PC-3 (cell line): ENCODE data around the gene MGST3. TPM values are rescaled to one million over a fixed set of nuclear protein-coding genes. Genes with fewer than 3 reads are reported as not detected.
"Not testable (repeated sequence)": the region's sequence is repeated elsewhere in the genome, so short reads cannot be mapped to it uniquely, and the experiment has no call there.

Source experiments
- ATAC-seq: fragments of 200-7000 bp; cut with Tn5 transposase; 2 replicates; pipeline ENCODE4 v1.9.1; 2020; ENCODE audit warnings: mild to moderate bottlenecking, moderate library complexity
- BruUV-seq: library from RNA; stranded (reverse); fragments of 400-500 nt; replicated peaks from 2 replicates; lab custom pipeline; 2021; lab: Mats Ljungman, UMichigan
- CTCF ChIA-PET: fragments of 300-600 bp; sonication (Branson Sonifier 250); formaldehyde crosslinking; loops from one replicate; lab custom pipeline; 2022; ENCODE audit warnings: antibody characterized with exemption; lab: Charles Lee
- POLR2A ChIA-PET: fragments of 300-600 bp; sonication (Branson Sonifier 250); formaldehyde crosslinking; loops from one replicate; lab custom pipeline; 2022; ENCODE audit warnings: antibody characterized with exemption; ENCODE audit not compliant: unreplicated experiment; lab: Charles Lee
- DNase-seq: peaks from one replicate; pipeline ENCODE4 v3.0.0-alpha.2; 2015
- H2AFZ ChIP-seq: fragments of 300-600 bp; sonication (generic); 2 replicates; pipeline ENCODE4 v1.6.0; 2016; ENCODE audit warnings: antibody characterized with exemption, low read length
- H3F3A ChIP-seq: fragments of 300-600 bp; sonication (generic); one replicate; pipeline ENCODE4 v1.6.0; 2017; ENCODE audit warnings: antibody characterized with exemption, low read length, control low read depth, mild to moderate bottlenecking; ENCODE audit not compliant: unreplicated experiment
- H3K27ac ChIP-seq: fragments of 300-600 bp; sonication (generic); 2 replicates; pipeline ENCODE4 v1.5.1; 2016; ENCODE audit warnings: mild to moderate bottlenecking, low read length
- H3K27me3 ChIP-seq: fragments of 300-600 bp; sonication (generic); 2 replicates; pipeline ENCODE4 v1.6.1; 2016; ENCODE audit warnings: low read length, mixed read lengths
- H3K36me3 ChIP-seq: fragments of 300-600 bp; sonication (generic); 2 replicates; pipeline ENCODE4 v1.6.1; 2016; ENCODE audit warnings: low read depth, mixed run types, low read length, mixed read lengths
- H3K4me1 ChIP-seq: fragments of 300-600 bp; sonication (generic); 2 replicates; pipeline ENCODE4 v1.5.1; 2016; ENCODE audit warnings: low read length; ENCODE audit not compliant: insufficient read depth
- H3K4me2 ChIP-seq: fragments of 300-600 bp; sonication (generic); 2 replicates; pipeline ENCODE4 v1.6.0; 2016; ENCODE audit warnings: low read length
- H3K4me3 ChIP-seq: fragments of 300-600 bp; sonication (generic); 2 replicates; pipeline ENCODE4 v1.5.1; 2016; ENCODE audit warnings: mild to moderate bottlenecking, low read length, mixed read lengths
- H3K79me2 ChIP-seq: fragments of 300-600 bp; sonication (generic); 2 replicates; pipeline ENCODE4 v1.6.1; 2017; ENCODE audit warnings: low read length, mixed read lengths
- H3K9ac ChIP-seq: fragments of 300-600 bp; sonication (generic); 2 replicates; pipeline ENCODE4 v1.6.0; 2016; ENCODE audit warnings: mild to moderate bottlenecking, low read length
- H3K9me2 ChIP-seq: fragments of 300-600 bp; sonication (generic); replicated peaks from 2 replicates; pipeline ENCODE4 v1.6.1; 2016; ENCODE audit warnings: mixed run types, low read length, mixed read lengths
- H3K9me3 ChIP-seq: fragments of 300-600 bp; sonication (generic); 2 replicates; pipeline ENCODE4 v1.6.1; 2016; ENCODE audit warnings: low read length, mixed read lengths
- H4K20me1 ChIP-seq: fragments of 300-600 bp; sonication (generic); 2 replicates; pipeline ENCODE4 v1.6.1; 2016; ENCODE audit warnings: low read length, mixed read lengths
- EZH2 ChIP-seq: fragments of 300-600 bp; sonication (generic); IDR thresholded peaks from one replicate; pipeline ENCODE4 v1.6.1; 2017; ENCODE audit warnings: antibody characterized with exemption, mild to moderate bottlenecking, low read length; ENCODE audit not compliant: unreplicated experiment
- EZH2phosphoT487 ChIP-seq: fragments of 300-600 bp; sonication (generic); IDR thresholded peaks from 2 replicates; pipeline ENCODE4 v1.6.1; 2018; ENCODE audit warnings: mild to moderate bottlenecking, antibody characterized with exemption, low read length, borderline replicate concordance
- intact Hi-C: fragments of 100-400 bp; cut with micrococcal nuclease; formaldehyde crosslinking; loops from 2 replicates; pipeline ENCODE4 v1.9.0; 2023
- total RNA-seq: library from RNA; depleted of rRNA; stranded (reverse); fragments of >200 nt; gene quantifications from 2 replicates; pipeline ENCODE4 v1.2.3, GENCODE V29; 2014
- TF ChIP-seq, protein P1 (sequence below): fragments of 300-600 bp; sonication (generic); conservative IDR thresholded peaks from 2 replicates; pipeline ENCODE4 v1.5.1; 2017; ENCODE audit warnings: antibody characterized with exemption, low read depth, mild to moderate bottlenecking, low read length

Gene MGST3
- total RNA-seq, 1 experiment from 2014 or later, result 168 TPM

DNA sequence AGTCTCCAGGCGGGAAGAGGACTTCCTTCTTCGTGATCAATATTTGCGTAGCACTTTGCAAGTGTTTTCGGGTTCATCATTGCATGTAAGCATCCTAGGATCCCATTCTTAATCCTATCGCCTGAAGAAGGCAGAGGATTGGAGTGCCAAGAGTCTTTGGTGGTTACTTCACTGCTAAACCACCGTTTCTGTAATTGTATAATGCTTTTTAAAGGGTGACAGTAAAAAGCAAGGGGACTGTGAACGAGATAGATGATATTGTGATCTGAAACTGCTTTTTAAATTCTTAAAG is 67.7 kb downstream of the MGST3 start:
- H3K4me1 ChIP-seq, result peaks cover 18% of the 10 kb centered on the region
- peak overlapping the region; percentile 97 for H3K4me3 ChIP-seq
- intact Hi-C loops, result loop anchor here (1.0 to 10.0 kb wide), 5 partner anchors 67 to 324 kb away; partner anchors contain the start of gene MGST3
- peak overlapping the region; percentile 90 for H3K4me2 ChIP-seq
- no peaks in the 10 kb centered on the region for H3K9me3 ChIP-seq
- H3K9ac ChIP-seq, result peak overlapping the region; percentile 88
- ChIA-PET POLR2A (interaction anchor here (1.2 kb wide), 1 partner anchor 101 kb away, joined by 4 read pairs; no protein-coding TSS in a partner anchor), CTCF (interaction anchor here (0.7 kb wide), 1 partner anchor 792 kb away, joined by 5 read pairs; no protein-coding TSS in a partner anchor)
- peak overlapping the region; percentile 94 for H2AFZ ChIP-seq
- DNase-seq (no peak), ATAC-seq (no peak)
- peaks cover 6% of the 10 kb centered on the region for H3K36me3 ChIP-seq
- peaks cover 3% of the 10 kb centered on the region for H3F3A ChIP-seq
- no peaks in the 10 kb centered on the region for H3K9me2 ChIP-seq
- TF ChIP-seq EZH2 (no peak), EZH2phosphoT487 (no peak)
- TF ChIP-seq, protein P1, sequence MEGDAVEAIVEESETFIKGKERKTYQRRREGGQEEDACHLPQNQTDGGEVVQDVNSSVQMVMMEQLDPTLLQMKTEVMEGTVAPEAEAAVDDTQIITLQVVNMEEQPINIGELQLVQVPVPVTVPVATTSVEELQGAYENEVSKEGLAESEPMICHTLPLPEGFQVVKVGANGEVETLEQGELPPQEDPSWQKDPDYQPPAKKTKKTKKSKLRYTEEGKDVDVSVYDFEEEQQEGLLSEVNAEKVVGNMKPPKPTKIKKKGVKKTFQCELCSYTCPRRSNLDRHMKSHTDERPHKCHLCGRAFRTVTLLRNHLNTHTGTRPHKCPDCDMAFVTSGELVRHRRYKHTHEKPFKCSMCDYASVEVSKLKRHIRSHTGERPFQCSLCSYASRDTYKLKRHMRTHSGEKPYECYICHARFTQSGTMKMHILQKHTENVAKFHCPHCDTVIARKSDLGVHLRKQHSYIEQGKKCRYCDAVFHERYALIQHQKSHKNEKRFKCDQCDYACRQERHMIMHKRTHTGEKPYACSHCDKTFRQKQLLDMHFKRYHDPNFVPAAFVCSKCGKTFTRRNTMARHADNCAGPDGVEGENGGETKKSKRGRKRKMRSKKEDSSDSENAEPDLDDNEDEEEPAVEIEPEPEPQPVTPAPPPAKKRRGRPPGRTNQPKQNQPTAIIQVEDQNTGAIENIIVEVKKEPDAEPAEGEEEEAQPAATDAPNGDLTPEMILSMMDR, result no peak
- peaks cover 13% of the 10 kb centered on the region for H4K20me1 ChIP-seq
- BruUV-seq, result TSS peak; percentile 51
- peak overlapping the region; percentile 76 for H3K27ac ChIP-seq
- H3K27me3 ChIP-seq, result no peaks in the 10 kb centered on the region
- peaks cover 42% of the 10 kb centered on the region for H3K79me2 ChIP-seq

- Histone ChIP-seq H3K9me3 (no peaks in the 10 kb centered on the region), H3K36me3 (0 out of 2 replicates have a peak, but pooled peaks cover under 1% of the 10 kb centered on the region), H3K9me2 (no peaks in the 10 kb centered on the region), H4K20me1 (peaks cover 13% of the 10 kb centered on the region), H3K4me2 (0 out of 2 replicates have a peak overlapping the region, but pooled peaks have one; percentile 11), H3K27ac (no peak overlapping the region), H3F3A (peaks cover 3% of the 10 kb centered on the region), H3K9ac (no peak overlapping the region), H3K27me3 (no peaks in the 10 kb centered on the region), H2AFZ (no peak overlapping the region), H3K4me3 (no peak overlapping the region), H3K4me1 (peaks cover 18% of the 10 kb centered on the region), H3K79me2 (peaks cover 35% of the 10 kb centered on the region)
- TF ChIP-seq EZH2 (no peak), EZH2phosphoT487 (no peak)
- TF ChIP-seq, protein P1, result no peak
- intact Hi-C loops, result loop anchor here (10.0 kb wide), 1 partner anchor 325 kb away; no protein-coding TSS in a partner anchor
- CTCF ChIA-PET, result no interaction called here
- BruUV-seq, result no TSS peak
- no peak for DNase-seq
- ATAC-seq, result no peak
- POLR2A ChIA-PET, result no interaction called here
These were observed 68.5 kb downstream of the MGST3 start for GRCh38 chr1:165699577-165699976.

GRCh38 chr1:165701922-165702321 is 70.9 kb downstream of the MGST3 start:
- CTCF ChIA-PET, H3K9ac ChIP-seq, POLR2A ChIA-PET, H3K9me2 ChIP-seq, DNase-seq, H3K27me3 ChIP-seq, H3K4me1 ChIP-seq, intact Hi-C loops, ATAC-seq, H3K36me3 ChIP-seq, H3K4me3 ChIP-seq, BruUV-seq, H3K4me2 ChIP-seq, H3K9me3 ChIP-seq, H2AFZ ChIP-seq, H4K20me1 ChIP-seq, H3K27ac ChIP-seq, H3F3A ChIP-seq: not testable (repeated sequence)
- H3K79me2 ChIP-seq, result peaks cover 12% of the 10 kb centered on the region
